Upper lobe of left lung (tissue), 6 donors: Measurements from ENCODE around the gene TANC2. TPM values are rescaled to one million over a fixed set of nuclear protein-coding genes. Genes with fewer than 3 reads are reported as not detected.

ENCODE experiments used
- ATAC-seq, 2 donors: fragments of 200-7000 bp; cut with Tn5 transposase; one replicate each; pipeline ENCODE4 v1.9.1; 2022; ENCODE audit warnings: mild to moderate bottlenecking in 2 of 2, moderate library complexity in 2 of 2; ENCODE audit not compliant: low FRiP score in 2 of 2
- DNase-seq, 2 donors: peaks; one replicate each; pipeline ENCODE4 v3.0.0-alpha.2; 2019 to 2020
- H3K27ac ChIP-seq, 4 donors: fragments of 200-600 bp; sonication (generic); one replicate each; pipeline ENCODE4 v1.5.1; 2016 to 2019
- H3K27me3 ChIP-seq, 4 donors: fragments of 200-600 bp; sonication (generic); one replicate each; pipeline ENCODE4 v1.5.1; 2017 to 2019
- H3K36me3 ChIP-seq, 4 donors: fragments of 200-600 bp; sonication (generic); one replicate each; pipeline ENCODE4 v1.5.1; 2016 to 2019
- H3K4me1 ChIP-seq, 4 donors: fragments of 200-600 bp; sonication (generic); one replicate each; pipeline ENCODE4 v1.5.1; 2018 to 2019
- H3K4me3 ChIP-seq, 4 donors: fragments of 200-600 bp; sonication (generic); one replicate each; pipeline ENCODE4 v1.5.1; 2017 to 2019; ENCODE audit warnings: mild to moderate bottlenecking in 2 of 4, moderate library complexity in 1 of 4
- H3K9me3 ChIP-seq, 4 donors: fragments of 200-600 bp; sonication (generic); one replicate each; pipeline ENCODE4 v1.5.1; 2018 to 2019
- EP300 ChIP-seq, 4 donors: sonication (generic); formaldehyde crosslinking; IDR thresholded peaks; one replicate each; pipeline ENCODE4 v1.5.1; 2017; ENCODE audit warnings: antibody characterized with exemption in 4 of 4, control low read depth in 2 of 4
- POLR2A ChIP-seq, 4 donors: fragments of 450-650 bp; IDR thresholded peaks; one replicate each; pipeline ENCODE4 v1.5.1; 2016 to 2017; ENCODE audit warnings: antibody characterized with exemption in 4 of 4, mild to moderate bottlenecking in 2 of 4
- POLR2AphosphoS5 ChIP-seq, 2 donors: sonication (generic); formaldehyde crosslinking; IDR thresholded peaks; one replicate each; pipeline ENCODE4 v1.5.1; 2017; ENCODE audit warnings: antibody characterized with exemption in 2 of 2
- WGBS, 2 donors: methylation state at CpG; one replicate each; pipeline ENCODE4 v1.1.5; 2017 to 2018; 5-methylcytosine and 5-hydroxymethylcytosine counted together
- small RNA-seq, 4 donors: library from RNA; depleted of rRNA; stranded (forward); fragments of <200 nt; gene quantifications; one replicate each; pipeline ENCODE3, GENCODE V24; 2016
- total RNA-seq, 6 donors: library from RNA; depleted of rRNA in 4 of 6; stranded (reverse); fragments of >200 nt in 4 of 6; gene quantifications; one replicate each; pipeline versions ENCODE4 v1.1.0 to v1.2.1, GENCODE V29; 2016 to 2021
- TF ChIP-seq, protein P1 (sequence below), 6 experiments: fragments of 450-650 bp in 4 of 6; fragments of 200-600 bp in 2 of 6; sonication (generic) in 2 of 6; IDR thresholded peaks; one replicate each; pipeline ENCODE4 v1.5.1; 2016 to 2019; ENCODE audit warnings: antibody characterized with exemption in 6 of 6
- donor health status: DM: no; HTN: no; CAD: no; lungs with moderate emphysema.
- donor health status: DM: no; HTN: yes; CAD: no; lungs with severe emphysema.

Gene TANC2
- total RNA-seq, 6 donors from 2014 or later, result 64.9 to 134 (median 98.4) TPM

DNA sequence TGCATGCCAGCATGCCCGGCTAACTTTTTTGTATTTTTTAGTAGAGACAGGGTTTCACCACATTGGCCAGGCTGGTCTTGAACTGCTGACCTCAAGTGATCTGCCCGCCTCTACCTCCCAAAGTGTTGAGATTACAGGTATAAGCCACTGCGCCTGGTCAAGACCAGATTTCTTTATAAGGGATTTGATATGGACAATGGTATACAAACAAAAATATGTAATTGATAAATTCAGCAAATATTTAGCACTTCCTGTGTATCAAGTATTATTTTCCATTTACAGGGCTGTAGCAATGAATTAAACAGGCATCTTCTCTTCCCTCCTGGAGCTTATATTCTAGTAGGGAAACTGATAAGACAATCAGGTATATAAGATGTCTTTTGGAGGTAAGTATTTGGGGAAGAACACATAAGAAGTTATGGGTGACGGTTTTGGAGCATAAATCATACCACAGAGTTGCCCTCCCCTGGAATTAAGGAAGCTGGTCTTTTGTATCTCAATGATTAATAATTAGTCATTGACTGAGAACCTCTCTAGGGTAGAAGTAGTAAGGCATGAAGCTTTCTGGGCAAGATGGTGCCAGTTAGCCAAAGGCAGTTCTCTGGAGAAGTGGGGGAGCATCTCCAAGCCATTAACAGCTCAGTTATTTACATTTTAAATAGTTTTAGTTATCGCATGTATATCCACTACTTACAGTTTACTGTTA lies 35.8 kb downstream of the TANC2 start:
- TF ChIP-seq POLR2AphosphoS5 (IDR thresholded peaks at IDR 0.05) (no peak), EP300 (IDR thresholded peaks at IDR 0.05) (no peak), POLR2A (IDR thresholded peaks at IDR 0.05) (no peak)
- TF ChIP-seq, protein P1, sequence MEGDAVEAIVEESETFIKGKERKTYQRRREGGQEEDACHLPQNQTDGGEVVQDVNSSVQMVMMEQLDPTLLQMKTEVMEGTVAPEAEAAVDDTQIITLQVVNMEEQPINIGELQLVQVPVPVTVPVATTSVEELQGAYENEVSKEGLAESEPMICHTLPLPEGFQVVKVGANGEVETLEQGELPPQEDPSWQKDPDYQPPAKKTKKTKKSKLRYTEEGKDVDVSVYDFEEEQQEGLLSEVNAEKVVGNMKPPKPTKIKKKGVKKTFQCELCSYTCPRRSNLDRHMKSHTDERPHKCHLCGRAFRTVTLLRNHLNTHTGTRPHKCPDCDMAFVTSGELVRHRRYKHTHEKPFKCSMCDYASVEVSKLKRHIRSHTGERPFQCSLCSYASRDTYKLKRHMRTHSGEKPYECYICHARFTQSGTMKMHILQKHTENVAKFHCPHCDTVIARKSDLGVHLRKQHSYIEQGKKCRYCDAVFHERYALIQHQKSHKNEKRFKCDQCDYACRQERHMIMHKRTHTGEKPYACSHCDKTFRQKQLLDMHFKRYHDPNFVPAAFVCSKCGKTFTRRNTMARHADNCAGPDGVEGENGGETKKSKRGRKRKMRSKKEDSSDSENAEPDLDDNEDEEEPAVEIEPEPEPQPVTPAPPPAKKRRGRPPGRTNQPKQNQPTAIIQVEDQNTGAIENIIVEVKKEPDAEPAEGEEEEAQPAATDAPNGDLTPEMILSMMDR (IDR thresholded peaks at IDR 0.05), result no peak
- no peak for ATAC-seq
- H3K4me1 ChIP-seq, result no peaks in the 10 kb centered on the region
- no peak overlapping the region for H3K27ac ChIP-seq
- 93 to 94% methylated on average over 5 of the region's 5 CpGs for WGBS, 2 donors
- H3K9me3 ChIP-seq, result no peaks in the 10 kb centered on the region
- H3K36me3 ChIP-seq, result no peaks in the 10 kb centered on the region
- DNase-seq, result no peak
- no peak overlapping the region for H3K4me3 ChIP-seq
- no peaks in the 10 kb centered on the region for H3K27me3 ChIP-seq

DNA sequence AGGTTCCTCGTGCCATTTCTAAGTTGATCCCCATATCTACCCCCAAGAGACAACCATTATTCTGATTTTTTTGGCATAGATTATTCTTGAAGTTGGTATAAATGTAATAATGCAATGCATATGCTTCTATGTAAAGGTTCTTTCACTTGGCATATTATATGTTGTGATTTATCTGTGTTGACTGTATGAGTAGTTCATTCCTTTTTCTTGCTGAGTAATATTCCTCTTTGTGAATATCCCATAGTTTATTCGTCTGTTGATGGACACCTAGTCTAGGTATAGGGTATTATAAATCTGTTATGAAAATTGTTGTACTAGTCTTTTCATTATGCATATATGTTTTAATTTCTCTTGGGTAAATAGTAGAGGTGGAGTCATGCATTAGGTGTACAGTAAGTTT lies 36.6 kb downstream of the TANC2 start:
- DNase-seq, result no peak
- no peaks in the 10 kb centered on the region for H3K36me3 ChIP-seq

DNA sequence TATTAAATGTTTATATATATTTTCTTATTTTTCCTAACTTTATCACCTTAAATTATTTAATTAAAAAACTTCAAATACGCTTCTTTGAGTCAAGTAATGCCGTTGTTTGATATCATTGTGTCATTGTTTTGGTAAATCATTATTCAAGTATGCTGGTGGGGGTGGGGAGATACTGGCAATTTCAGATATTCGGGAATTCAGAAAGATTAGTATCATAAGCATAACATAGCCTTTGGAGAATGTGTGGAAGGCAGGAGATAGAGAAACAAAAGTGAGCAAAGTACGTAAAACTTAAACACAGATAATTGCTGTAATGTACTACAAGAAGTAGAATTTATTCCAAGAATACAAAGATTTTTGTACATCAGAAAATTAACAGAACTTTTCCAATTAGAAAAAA lies 49.8 kb downstream of the TANC2 start:
- 86 to 94% methylated on average over 4 of the region's 4 CpGs for WGBS, 2 donors
- no peak overlapping the region for H3K27ac ChIP-seq
- H3K4me1 ChIP-seq, result no peaks in the 10 kb centered on the region
- no peaks in the 10 kb centered on the region for H3K27me3 ChIP-seq
- DNase-seq (no peak), ATAC-seq (no peak)
- H3K9me3 ChIP-seq, result no peaks in the 10 kb centered on the region
- no peaks in the 10 kb centered on the region for H3K36me3 ChIP-seq
- no peak overlapping the region for H3K4me3 ChIP-seq
- TF ChIP-seq, protein P1 (IDR thresholded peaks at IDR 0.05), result no peak
- TF ChIP-seq EP300 (IDR thresholded peaks at IDR 0.05) (no peak), POLR2AphosphoS5 (IDR thresholded peaks at IDR 0.05) (no peak), POLR2A (IDR thresholded peaks at IDR 0.05) (no peak)

More for the DNA sequence above, 36.6 kb downstream of the TANC2 start:
- Histone ChIP-seq H3K27me3 (no peaks in the 10 kb centered on the region), H3K9me3 (no peaks in the 10 kb centered on the region), H3K27ac (no peak overlapping the region), H3K4me3 (no peak overlapping the region), H3K4me1 (no peaks in the 10 kb centered on the region)
- ATAC-seq, result no peak
- 95 to 98% methylated on average over 2 of the region's 2 CpGs for WGBS, 2 donors
- TF ChIP-seq EP300 (IDR thresholded peaks at IDR 0.05) (no peak), POLR2A (IDR thresholded peaks at IDR 0.05) (no peak), POLR2AphosphoS5 (IDR thresholded peaks at IDR 0.05) (no peak)
- TF ChIP-seq, protein P1 (IDR thresholded peaks at IDR 0.05), result no peak

Small RNA genes lying within 50 kb of the gene (small RNA-seq; reads per million reads assigned to genes)
- 0 reads per million in 4 donors for gene MIR633

Other genes starting within 250 kb of the TANC2 start
- 1 to 10 TPM in 5 of 6 donors, under 1 TPM in 1; 0.72 to 7.2 (median 3.2) TPM for gene MARCHF10, start 157.9 kb upstream of the TANC2 start, total RNA-seq